GM19328 (cell line): ENCODE measurements around the gene EPB41L4B.
"Not testable (repeated sequence)": the region's sequence is repeated elsewhere in the genome, so short reads cannot be mapped to it uniquely, and the experiment has no call there.

Experiments
- ATAC-seq: cut with Tn5 transposase; IDR thresholded peaks from one replicate; pipeline ENCODE4 v1.9.1; 2021; ENCODE audit warnings: mild to moderate bottlenecking, moderate library complexity; ENCODE audit not compliant: unreplicated experiment

The EPB41L4B gene

DNA sequence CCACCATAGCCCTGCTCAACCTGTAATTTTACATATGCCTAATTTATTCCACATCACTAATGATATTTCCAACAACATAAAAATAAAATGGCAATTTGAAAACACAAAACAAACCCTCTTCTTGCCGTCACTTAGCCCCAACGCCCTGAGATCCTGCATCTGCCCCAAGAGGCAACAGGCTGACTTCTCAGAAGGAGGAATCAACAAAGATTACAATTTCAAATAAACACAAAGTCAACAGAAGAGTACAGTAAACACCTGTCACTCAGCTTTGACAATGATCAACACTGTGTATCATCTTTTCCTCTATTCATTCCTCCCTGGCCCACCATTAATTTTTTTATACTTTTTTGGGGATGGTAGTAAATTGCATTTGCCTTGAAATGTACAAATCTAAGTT is 19.8 kb downstream of the EPB41L4B start:
- no peak for ATAC-seq

GRCh38 chr9:109299891-109300290 is 21.0 kb downstream of the EPB41L4B start:
- ATAC-seq, result no peak

DNA sequence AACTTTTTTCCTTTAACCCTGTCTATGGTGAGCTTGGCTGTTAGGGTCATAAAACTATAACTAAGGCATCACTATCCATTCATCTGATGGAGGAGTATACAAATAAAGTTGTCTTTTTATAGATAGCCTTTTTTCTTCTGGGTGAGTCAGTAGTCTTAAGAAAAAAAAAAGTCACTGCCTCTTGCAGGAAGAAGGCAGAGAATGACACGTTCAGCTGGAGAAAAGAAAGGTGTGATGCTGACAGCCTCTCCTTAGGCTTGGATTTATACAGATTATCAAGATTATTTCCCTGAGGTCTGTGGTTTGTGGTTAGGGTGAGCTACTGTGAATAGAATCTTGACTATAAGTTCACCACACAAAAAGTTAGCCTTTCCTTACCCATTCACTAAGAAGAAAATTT is 23.0 kb downstream of the EPB41L4B start:
- no peak for ATAC-seq

DNA sequence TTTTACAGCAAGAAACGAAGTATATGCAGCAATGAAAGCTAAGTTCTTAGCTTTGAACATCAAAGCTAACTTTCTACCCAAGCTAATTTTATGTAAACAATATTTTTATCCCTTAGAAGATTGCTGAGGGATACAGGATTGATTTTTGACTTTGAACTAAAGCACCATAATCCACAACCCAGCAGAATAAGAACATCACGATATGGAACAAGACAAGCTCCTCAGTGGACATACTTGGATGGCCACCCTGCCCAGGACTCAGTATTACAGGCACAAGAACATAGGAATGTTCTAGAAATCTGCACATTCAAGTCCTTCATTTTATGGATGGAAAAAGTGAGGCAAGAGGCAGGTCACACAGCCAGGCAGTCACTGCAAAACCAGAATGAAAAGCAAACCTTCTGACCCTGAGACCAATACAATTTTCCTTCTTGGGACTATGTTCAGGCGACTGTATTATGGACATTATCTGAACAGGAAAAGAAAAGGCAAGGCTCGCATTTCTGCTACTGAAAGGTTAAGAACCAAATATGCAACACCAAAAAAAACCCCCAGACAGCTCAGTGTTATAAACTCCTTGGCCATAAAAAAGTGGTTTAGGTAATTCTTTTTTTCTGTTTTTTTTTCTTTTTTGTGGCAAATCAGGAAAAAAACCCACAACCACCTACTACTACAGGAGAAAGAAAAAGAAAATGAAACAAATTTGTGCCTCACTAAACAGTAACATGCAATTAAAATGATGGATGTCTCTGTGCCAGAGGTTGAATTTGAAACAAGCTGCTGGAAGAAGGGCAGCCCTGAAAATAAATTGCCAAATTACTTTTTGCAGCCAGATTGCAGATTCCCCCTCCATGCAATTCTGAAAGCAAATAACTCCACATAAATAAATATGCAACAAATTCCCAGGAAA is 25.4 kb downstream of the EPB41L4B start:
- ATAC-seq, result no peak

GRCh38 chr9:109290385-109290784 is 30.5 kb downstream of the EPB41L4B start:
- no peak for ATAC-seq

DNA sequence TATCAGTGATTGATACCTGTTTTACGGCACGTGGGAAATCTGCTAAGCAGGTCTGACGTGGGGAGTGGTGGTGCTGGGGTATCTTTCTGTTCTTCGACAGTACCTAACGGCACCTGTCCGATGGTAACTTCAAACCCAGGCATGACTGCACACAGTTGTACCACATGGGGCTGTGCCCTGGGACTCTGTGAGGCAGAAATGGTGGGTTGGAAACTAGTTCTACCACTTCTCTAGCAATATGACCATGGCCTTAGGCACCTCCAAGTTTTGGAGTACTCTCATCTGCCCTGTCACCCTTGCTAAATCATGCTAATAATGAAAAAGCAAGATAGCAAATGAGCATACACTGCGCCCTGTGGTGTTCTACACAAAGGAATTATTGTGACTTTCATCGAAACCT is 30.9 kb downstream of the EPB41L4B start:
- no peak for ATAC-seq

- ATAC-seq, result no peak
Measured at GRCh38 chr9:109289186-109289585, 31.7 kb downstream of the EPB41L4B start.

- no peak for ATAC-seq
Measured at GRCh38 chr9:109286981-109287380, 33.9 kb downstream of the EPB41L4B start.

- no peak for ATAC-seq
Measured at GRCh38 chr9:109286571-109286977, 34.3 kb downstream of the EPB41L4B start.

GRCh38 chr9:109283672-109284071 is 37.2 kb downstream of the EPB41L4B start:
- ATAC-seq, result not testable (repeated sequence)

DNA sequence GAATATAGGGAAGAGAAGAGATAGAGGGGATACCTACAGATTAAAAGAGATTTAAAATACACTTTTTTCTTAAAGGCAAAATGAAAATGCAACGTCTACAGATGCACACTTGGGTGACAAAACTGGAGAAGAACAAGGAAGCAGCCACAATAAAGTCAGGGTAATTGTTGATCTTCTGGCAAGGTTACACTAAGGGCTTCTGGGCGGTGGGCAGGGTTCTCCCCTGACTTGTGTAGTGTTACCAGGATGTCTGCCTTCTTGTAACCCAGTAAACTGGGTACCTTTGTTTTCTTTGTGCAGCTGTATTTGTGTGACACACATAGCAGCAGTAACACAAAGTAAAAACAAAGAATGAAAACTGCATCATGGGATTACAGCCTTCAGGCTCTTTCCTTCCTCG is 37.8 kb downstream of the EPB41L4B start:
- no peak for ATAC-seq

DNA sequence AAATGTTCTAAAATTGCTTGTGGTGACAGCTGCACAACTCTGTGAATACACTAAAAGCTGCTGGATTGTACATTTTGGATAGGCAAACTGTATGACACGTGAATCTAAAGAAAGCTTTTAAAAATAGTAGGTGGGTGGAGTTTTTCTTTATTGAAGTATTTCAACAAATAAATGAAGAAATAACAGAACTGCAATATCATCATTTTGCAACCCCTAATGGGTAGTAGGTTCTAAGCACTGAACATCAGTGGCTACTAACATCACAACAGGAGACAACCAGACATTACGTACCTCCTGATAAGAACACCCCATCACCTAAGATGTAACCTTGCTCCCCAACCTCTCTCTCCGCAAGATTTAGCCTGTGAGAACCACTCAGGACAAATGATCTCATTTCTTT is 38.6 kb downstream of the EPB41L4B start:
- ATAC-seq, result no peak

GRCh38 chr9:109281518-109281917 is 39.3 kb downstream of the EPB41L4B start:
- ATAC-seq, result no peak

GRCh38 chr9:109278848-109279247 is 42.0 kb downstream of the EPB41L4B start:
- no peak for ATAC-seq

- no peak for ATAC-seq
Measured at GRCh38 chr9:109278216-109278615, 42.6 kb downstream of the EPB41L4B start.

DNA sequence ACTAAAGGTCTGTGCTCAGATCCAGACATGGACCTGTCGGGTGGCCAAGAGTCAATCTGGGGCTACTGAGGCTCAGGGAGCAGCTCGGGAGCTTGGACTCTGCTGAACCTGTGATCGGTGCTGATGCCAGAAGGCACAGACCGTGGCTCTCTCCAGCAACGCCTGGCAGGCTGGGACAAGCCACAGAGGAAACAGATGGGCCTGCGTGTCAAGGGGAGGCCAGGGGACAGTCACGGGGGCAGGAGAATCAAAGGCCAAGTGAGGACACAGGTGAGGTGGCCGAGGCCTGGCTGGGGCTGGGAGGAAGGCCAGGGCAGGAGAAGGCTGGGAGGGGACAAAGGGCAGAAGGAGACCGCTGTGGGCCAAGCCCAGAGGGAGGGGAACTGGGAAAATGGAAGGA is 43.4 kb downstream of the EPB41L4B start:
- ATAC-seq, result no peak

DNA sequence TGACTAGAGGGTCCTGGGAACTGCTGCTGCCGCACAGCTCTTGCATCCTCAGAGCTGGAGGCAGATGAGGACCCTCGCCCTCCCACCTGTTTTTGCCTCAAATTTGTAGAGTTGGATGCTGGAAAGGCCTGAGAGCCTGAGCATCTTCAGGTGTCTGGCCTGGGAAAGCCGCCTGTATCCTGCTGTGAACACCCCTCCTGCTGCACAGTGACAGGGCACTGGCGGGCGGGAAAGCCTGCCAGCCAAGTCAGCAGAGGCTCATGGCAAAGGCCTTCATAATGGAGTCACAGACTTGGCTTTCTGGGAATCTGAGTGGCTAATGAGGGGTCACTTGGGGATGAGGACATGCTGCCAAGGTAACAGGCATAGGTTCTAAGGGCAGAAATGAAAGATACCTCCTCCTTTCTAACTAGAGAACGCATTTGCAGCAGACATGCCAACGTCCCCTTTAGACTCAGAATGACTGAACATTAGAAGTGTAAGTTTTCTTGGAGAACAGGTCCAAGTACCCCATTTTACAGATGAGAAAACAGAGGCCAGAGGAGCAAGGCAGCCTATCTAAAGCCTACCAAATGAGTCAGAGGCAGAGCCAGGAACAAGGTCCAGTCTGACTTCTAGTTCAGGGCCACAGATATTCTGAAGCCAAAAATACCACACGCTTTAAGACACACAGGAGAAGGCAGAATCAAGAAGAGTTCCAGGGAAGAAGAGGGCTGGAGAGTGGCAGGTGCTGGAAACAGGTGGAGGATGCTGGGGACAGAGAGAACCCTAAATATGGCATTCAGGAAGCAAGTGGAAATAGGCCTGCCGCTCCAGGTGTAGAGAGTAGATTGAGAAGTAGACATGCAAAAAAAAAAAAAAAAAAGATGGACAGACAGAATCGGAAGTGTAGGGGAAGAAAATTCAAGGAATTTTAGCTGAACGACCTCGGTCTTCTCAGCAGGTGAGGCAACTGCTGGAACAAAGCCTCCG is 44.1 kb downstream of the EPB41L4B start:
- ATAC-seq, result no peak

- ATAC-seq, result no peak
Measured at GRCh38 chr9:109274884-109275730, 45.8 kb downstream of the EPB41L4B start.

- ATAC-seq, result no peak
Measured at GRCh38 chr9:109273869-109274268, 47.0 kb downstream of the EPB41L4B start.

DNA sequence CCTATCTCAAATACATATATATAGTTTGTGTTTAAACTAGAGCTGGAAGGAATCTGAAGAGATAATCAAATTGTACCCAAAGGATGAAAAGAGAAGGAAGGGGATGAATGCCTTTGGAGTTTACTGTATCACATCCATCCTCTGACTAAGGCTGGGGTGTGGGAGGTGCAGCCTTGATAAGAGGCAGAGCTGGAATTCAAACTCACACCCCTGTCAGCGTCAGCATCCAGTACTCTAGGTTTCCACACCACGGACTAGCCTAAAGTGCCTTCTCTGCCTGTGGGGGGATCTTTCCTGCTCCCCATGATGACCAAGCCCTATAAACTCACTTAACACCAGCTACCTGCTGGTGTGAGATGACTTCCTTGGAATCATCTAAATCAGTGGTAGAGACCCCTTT is 48.1 kb downstream of the EPB41L4B start:
- ATAC-seq, result no peak

- ATAC-seq, result no peak
Measured at GRCh38 chr9:109272045-109272444, 48.8 kb downstream of the EPB41L4B start.
